HG03342 (cell line): Measurements from ENCODE around the gene STX8.

Source experiments
- ATAC-seq: cut with Tn5 transposase; IDR thresholded peaks from one replicate; pipeline ENCODE4 v1.9.1; 2021; ENCODE audit warnings: mild to moderate bottlenecking, moderate library complexity; ENCODE audit not compliant: unreplicated experiment

The STX8 gene

DNA sequence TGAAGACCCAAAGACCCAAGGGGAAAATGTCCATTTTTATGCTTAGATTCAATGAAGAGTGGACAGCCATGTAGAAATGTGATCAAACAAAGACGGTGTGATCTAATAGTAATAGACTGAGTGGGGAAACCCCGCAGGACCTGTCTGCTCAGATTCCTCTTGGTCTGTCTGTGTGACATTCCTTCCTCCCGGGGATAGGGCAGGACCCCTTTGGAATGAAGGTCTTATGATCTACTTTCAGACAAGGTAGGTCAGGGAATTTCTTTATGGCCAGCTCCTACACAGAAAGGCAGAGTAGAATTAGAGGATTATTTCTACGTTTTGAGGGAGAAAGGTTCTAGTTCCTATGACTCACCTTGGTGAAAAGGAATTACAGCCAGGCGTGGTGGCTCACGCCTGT, 267.6 kb downstream of the STX8 start:
- no peak for ATAC-seq

- no peak for ATAC-seq
Observed at GRCh38 chr17:9307313-9307998, 268.2 kb downstream of the STX8 start.

DNA sequence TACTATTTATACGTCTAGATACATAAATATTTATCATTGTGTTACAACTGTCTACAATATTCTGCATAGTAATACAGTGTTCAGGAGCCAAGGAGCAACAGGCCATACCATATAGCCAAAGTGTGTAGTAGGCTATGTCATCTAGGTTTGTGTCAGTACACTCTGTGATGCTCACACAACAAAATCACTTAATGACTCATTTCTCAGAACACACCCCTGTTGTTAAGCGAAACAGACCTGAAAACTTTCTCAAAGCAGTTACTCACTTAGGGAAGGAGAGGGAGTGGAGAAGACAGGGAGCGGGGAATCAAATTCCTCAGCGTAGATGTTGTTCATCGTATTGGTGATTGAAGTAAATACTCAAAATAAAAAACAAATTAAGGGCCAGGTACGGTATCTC, 269.5 kb downstream of the STX8 start:
- no peak for ATAC-seq

GRCh38 chr17:9299695-9300094, 275.9 kb downstream of the STX8 start:
- no peak for ATAC-seq

- no peak for ATAC-seq
Observed at GRCh38 chr17:9298776-9299295, 276.8 kb downstream of the STX8 start.

DNA sequence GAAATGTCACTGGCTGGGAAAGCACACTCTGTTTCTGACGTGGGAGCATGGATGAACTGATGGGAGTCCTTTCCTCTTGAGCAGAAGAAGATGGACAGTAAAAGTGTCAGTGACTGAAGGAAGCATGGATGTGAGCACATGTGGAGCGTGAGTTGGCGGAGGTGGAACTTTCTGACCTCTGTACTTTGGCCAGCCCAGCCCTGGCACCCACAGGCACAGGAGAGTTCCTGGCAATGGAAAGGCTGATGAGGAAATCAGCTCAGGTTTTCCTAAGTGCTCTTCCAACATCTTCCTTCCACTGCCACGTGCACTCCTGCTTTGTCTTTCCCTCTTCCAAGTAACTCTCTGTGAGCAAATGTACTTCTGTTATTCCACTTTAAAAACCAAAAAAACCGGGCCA, 277.5 kb downstream of the STX8 start:
- no peak for ATAC-seq

GRCh38 chr17:9294661-9295210, 280.9 kb downstream of the STX8 start:
- ATAC-seq: no peak

DNA sequence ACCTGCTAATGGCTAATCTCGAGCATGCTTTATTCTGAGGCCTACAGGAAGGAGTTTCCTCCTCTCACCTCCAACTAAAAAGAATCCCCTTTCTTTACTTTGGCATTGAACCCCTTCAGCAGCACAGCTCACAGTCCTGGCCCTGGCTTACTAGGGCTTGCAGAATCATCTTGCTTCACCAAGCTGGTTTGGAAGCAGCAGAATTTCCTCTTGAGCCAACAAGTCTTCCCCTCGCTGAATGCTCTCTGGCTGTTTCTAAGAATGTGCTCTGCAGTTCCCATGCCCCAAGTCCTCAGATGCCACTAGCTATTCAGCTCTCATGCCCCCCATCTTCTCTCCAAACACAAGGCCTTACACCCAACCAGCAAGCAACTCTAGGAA, 283.1 kb downstream of the STX8 start:
- ATAC-seq: no peak

DNA sequence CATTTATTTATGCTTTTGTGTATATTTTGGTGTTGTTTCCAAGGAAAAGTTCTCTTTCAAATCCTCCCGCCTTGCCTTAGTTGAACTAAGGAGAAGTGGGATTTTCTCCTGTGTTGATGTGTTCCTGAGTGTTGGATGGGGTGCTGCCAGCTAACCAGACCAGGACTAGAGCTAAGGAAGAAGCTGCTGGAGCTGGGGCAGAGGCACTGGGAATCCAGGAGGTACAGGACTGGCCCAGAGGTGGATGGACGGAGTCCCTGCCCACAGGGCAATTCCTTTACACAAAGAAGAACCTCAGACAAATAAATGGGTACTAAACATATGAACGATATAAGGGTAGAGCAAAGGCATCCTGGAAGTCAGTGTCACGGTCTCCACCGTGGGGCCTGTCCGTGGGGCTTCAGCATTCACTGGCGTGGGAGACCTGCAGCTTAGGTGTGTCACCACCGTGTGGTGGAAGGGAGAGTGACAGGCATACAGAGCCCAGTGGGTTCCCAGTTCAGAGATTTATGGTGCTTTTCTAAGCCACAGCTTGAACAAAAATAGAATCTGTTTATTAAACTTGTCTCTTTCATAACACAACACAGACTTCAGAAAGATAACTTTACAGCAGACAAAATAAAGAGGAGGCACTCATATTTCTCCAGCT, 283.6 kb downstream of the STX8 start:
- peak; percentile 46 for ATAC-seq

DNA sequence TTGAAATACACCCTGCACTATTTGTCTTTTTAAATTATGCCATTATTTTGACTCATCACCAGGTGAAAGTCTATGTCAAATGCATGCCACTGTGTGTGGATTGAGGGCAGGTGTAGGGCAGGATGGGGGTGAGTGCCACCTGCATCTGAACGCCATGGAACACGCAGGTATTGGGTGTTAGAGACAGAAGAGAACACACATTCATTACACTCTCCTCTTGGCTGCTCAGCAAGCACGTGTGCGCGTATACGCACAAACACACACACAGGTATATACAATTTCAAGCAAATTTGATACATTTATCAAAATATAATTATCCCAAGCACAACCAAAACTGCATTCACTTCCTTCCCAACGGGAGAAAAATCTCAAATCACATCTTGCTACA, 285.4 kb downstream of the STX8 start:
- ATAC-seq: no peak

DNA sequence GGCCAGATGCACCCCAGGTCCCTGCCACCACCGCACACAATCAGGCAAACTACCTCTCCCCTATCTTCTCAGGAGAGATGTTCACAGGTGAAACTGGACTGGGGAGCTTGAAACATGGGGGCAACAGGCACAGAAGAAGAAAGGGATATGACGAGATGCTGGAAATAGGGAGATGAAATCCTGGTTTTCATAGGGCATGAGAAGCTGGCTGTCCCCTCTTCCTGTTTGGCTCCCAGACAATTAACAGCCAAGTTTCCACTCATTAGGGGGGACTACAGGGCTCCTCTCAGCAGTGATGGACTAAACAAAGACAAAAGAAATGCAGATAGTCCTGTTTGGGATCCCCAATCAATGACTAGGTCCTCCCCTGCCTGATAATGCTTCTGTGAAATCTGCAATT, 288.3 kb downstream of the STX8 start:
- ATAC-seq: no peak

DNA sequence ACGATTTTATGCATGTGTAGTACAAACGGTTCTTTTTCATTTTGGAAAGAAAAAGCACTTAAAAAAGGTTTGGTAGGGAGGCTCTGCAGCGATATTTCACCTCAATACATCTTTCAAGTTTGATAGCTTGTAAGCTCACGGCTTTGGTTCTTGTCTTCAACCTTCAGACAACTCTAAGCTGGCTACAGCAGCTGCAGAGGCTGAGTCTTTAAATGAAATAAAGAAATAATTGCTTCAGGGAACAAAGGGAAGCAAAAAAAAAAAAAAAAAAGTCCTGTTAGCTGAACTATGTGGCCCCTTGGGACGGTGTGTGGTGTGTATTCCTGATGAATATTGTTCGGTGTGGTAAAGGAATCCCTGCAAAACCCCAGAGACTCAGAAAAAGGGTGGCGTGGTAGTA, 289.2 kb downstream of the STX8 start:
- ATAC-seq: no peak

DNA sequence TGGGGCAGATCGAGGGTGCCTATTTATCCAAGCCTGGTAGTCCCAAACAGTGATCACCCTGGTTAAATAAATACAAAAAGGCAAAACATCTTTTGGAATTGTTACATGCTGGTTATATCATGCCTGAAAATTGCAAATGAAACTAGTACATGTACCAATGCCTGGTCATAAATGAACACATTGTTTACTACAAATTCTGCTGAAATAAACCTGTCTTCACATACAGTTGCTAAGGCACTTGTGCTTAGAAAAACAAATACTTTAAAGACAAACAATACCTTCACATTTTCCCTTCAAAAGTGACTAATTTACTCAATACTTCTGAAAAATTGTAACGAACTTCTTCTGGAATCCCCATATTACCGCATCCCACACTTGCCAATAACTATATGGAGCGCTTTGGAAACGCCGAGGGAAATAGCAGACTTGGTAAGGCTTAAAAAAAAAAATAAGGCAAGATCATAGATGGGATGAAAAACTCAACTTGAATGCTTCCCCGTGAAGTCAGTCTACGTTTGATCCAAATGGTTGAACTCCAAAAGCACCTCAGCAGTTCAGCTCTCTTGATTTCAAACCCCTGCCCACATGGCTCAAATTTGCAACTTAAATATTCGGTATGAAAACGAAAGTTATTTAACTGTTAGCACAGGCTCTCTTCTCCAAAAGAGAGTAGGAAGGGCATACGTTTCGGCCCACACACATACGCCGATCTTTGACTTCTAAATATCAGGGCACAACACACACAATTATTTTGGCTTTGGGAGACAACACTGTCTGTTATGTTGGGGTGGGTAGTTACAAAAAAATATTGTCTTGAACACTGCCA, 289.8 kb downstream of the STX8 start:
- ATAC-seq: no peak

GRCh38 chr17:9284884-9285283, 290.7 kb downstream of the STX8 start:
- ATAC-seq: no peak

DNA sequence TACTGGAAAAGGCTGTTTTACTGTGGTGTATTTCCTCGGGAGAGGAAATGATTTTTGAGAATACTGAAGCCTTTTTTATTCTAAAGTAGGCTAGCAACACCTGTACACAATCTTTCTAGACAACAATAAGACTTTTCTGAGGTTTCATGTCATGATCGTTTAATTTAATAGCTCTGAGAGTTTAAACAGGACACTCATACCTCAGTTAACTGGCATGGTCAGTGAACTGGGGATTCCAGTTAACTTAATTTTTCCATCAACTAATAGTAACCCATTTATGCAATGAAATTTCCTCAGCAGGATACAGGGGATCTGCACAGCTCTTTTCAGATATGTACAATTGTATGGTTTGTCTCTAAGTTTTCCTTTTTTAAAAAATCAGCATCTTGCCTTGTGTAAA, 291.7 kb downstream of the STX8 start:
- ATAC-seq: no peak

DNA sequence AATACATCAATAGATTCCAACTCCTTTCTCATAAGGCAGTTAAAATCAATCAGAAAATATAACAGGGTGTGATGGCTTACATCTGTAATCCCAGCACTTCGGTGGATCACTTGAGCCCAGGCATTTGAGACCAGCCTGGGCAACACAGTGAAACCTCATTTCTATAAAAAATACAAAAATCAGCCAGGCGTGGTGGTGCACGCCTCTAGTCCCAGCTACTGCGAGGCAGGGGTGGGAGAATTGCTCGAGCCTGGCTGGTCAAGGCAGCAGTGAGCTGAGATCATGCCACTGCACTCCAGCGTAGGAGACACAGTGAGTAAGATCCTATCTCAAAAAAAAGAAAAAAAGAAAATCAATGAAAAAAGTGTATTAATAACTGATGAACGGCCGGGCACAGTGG, 295.7 kb downstream of the STX8 start:
- no peak for ATAC-seq

- no peak for ATAC-seq
Observed at GRCh38 chr17:9274973-9275372, 300.6 kb downstream of the STX8 start.

GRCh38 chr17:9273428-9274391, 301.9 kb downstream of the STX8 start:
- ATAC-seq: no peak

DNA sequence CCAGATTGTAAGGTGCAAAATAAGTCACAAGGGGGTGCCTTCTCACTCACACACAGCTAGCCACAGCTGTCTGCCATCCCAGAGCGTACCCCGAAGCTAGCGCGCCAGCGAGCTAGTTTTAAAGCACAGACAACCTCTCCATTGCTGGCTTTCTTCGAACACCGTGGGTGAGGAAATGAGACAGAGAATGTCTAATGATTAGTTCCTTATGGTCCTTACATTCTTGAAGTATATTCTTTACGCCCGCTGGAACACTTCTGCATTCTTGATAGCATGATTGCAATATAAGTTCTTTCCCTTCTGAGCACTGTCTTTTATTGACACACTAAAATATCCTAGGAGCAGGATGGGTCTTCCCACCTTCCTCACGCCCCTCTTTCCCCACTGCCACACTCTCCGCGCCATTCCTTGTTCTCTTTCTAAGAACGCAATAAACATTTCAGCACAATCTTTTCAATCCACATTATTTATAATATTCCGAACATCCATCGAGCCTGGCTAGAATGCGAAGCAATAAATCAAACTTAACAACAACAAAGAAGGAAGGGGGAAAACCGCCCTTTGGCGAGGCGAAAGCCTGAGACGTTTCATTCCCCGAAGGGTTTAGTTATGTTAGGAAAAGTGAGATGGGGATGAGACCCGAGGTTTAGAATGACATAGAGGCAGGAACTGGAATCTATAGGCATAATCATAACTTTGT, 303.0 kb downstream of the STX8 start:
- no peak for ATAC-seq

DNA sequence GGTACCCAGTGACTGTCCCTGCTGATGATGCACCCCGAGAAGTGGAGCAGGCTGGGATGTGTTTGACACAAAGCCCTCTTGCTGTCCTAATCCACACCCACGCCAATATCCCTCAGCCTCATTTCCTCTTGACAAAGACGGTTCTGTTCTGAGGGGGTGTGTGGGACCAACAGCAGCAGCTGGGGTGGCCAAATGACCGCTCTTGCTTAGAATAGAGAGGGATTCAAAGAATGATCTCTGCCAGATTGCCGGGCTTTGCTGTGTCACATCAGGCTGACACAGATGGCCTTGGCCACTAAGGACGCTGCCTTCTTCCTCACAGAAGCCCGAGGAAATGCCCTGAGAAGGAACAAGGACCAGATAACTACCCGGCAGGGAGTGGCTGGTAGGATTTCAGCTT, 303.6 kb downstream of the STX8 start:
- ATAC-seq: no peak
